ENCODE measurements around the gene KPNA2. TPM values are rescaled to one million over a fixed set of nuclear protein-coding genes. Genes with fewer than 3 reads are reported as not detected.

Gene KPNA2
- total RNA-seq, 1 experiment from 2014 or later = 481 TPM

GRCh38 chr17:68089881-68090280 is 54.3 kb downstream of the KPNA2 start:
- Histone ChIP-seq H3K27me3 (replicated peaks; ENCODE audit: insufficient read depth, low read depth, low read length, poor library complexity) (no peaks in the 10 kb centered on the region), H3K4me3 (ENCODE audit: low read depth, low read length, poor library complexity, severe bottlenecking) (no peak overlapping the region), H3K36me3 (ENCODE audit: insufficient read depth, low read length, poor library complexity, severe bottlenecking) (no peaks in the 10 kb centered on the region), H3K4me1 (ENCODE audit: insufficient read depth, low read length, poor library complexity, severe bottlenecking) (no peaks in the 10 kb centered on the region), H3K9me3 (ENCODE audit: low read depth, low read length, poor library complexity, severe bottlenecking) (no peaks in the 10 kb centered on the region), H3K27ac (ENCODE audit: low read depth, low read length, poor library complexity, severe bottlenecking) (no peak overlapping the region)
- CTCF ChIA-PET = no interaction called here
- POLR2A ChIA-PET (ENCODE audit: low non-redundant PET) = no interaction called here
- intact Hi-C loops (cut with micrococcal nuclease; ENCODE audit: unreplicated experiment) = no loop called here
- TF ChIP-seq EZH2 (IDR thresholded peaks at IDR 0.05; ENCODE audit: borderline replicate concordance, low read depth, low read length, poor library complexity, severe bottlenecking) (no peak), CTCF (conservative IDR thresholded peaks at IDR 0.05; ENCODE audit: low read depth, low read length) (no peak)
- no TSS peak for BruUV-seq (replicated peaks)
- peak; percentile 76 for DNase-seq (ENCODE audit: low spot score)

GRCh38 chr17:68094481-68095078 is 59.0 kb downstream of the KPNA2 start:
- no TSS peak for BruUV-seq (replicated peaks)
- POLR2A ChIA-PET (ENCODE audit: low non-redundant PET) = no interaction called here

GRCh38 chr17:68095205-68095811 is 59.8 kb downstream of the KPNA2 start:
- no peak overlapping the region for H3K27ac ChIP-seq (ENCODE audit: low read depth, low read length, poor library complexity, severe bottlenecking)
- H3K4me1 ChIP-seq (ENCODE audit: insufficient read depth, low read length, poor library complexity, severe bottlenecking) = no peaks in the 10 kb centered on the region
- no peak for DNase-seq (ENCODE audit: low spot score)
- no peaks in the 10 kb centered on the region for H3K27me3 ChIP-seq (replicated peaks; ENCODE audit: insufficient read depth, low read depth, low read length, poor library complexity)
- BruUV-seq (replicated peaks) = no TSS peak
- H3K9me3 ChIP-seq (ENCODE audit: low read depth, low read length, poor library complexity, severe bottlenecking) = no peaks in the 10 kb centered on the region
- H3K36me3 ChIP-seq (ENCODE audit: insufficient read depth, low read length, poor library complexity, severe bottlenecking) = no peaks in the 10 kb centered on the region
- TF ChIP-seq CTCF (conservative IDR thresholded peaks at IDR 0.05; ENCODE audit: low read depth, low read length) (no peak), EZH2 (IDR thresholded peaks at IDR 0.05; ENCODE audit: borderline replicate concordance, low read depth, low read length, poor library complexity, severe bottlenecking) (no peak)
- intact Hi-C loops (cut with micrococcal nuclease; ENCODE audit: unreplicated experiment) = no loop called here
- no peak overlapping the region for H3K4me3 ChIP-seq (ENCODE audit: low read depth, low read length, poor library complexity, severe bottlenecking)
- POLR2A ChIA-PET (ENCODE audit: low non-redundant PET) = no interaction called here
- CTCF ChIA-PET = no interaction called here

More at GRCh38 chr17:68094481-68095078, 59.0 kb downstream of the KPNA2 start:
- Histone ChIP-seq H3K36me3 (ENCODE audit: insufficient read depth, low read length, poor library complexity, severe bottlenecking) (no peaks in the 10 kb centered on the region), H3K9me3 (ENCODE audit: low read depth, low read length, poor library complexity, severe bottlenecking) (no peaks in the 10 kb centered on the region), H3K4me3 (ENCODE audit: low read depth, low read length, poor library complexity, severe bottlenecking) (no peak overlapping the region), H3K27ac (ENCODE audit: low read depth, low read length, poor library complexity, severe bottlenecking) (no peak overlapping the region), H3K4me1 (ENCODE audit: insufficient read depth, low read length, poor library complexity, severe bottlenecking) (no peaks in the 10 kb centered on the region), H3K27me3 (replicated peaks; ENCODE audit: insufficient read depth, low read depth, low read length, poor library complexity) (no peaks in the 10 kb centered on the region)
- CTCF ChIA-PET = no interaction called here
- no peak for DNase-seq (ENCODE audit: low spot score)
- intact Hi-C loops (cut with micrococcal nuclease; ENCODE audit: unreplicated experiment) = no loop called here
- TF ChIP-seq CTCF (conservative IDR thresholded peaks at IDR 0.05; ENCODE audit: low read depth, low read length) = no peak
- TF ChIP-seq EZH2 (IDR thresholded peaks at IDR 0.05; ENCODE audit: borderline replicate concordance, low read depth, low read length, poor library complexity, severe bottlenecking) = no peak
